ENCODE results near the gene ARHGEF6. TPM values are rescaled to one million over a fixed set of nuclear protein-coding genes. Genes with fewer than 3 reads are reported as not detected.

Gene ARHGEF6
- total RNA-seq, 4 donors from 2014 or later: 3.8 to 29.7 (median 6.6) TPM

- no peak overlapping the region for H3K27ac ChIP-seq
- no peak for DNase-seq
- no peak for TF ChIP-seq POLR2A (IDR thresholded peaks at IDR 0.05)
- no peak for TF ChIP-seq CTCF (IDR thresholded peaks at IDR 0.05)
- H3K9me3 ChIP-seq: no peaks in the 10 kb centered on the region
- H3K27me3 ChIP-seq: no peaks in the 10 kb centered on the region
- H3K4me1 ChIP-seq: no peaks in the 10 kb centered on the region
- H3K4me3 ChIP-seq: no peak overlapping the region
- no peaks in the 10 kb centered on the region for H3K36me3 ChIP-seq
These were observed 114.6 kb downstream of the ARHGEF6 start for GRCh38 chrX:136666088-136666487.

GRCh38 chrX:136665258-136665900 lies 115.4 kb downstream of the ARHGEF6 start:
- Histone ChIP-seq H3K27ac (peak overlapping the region in 1 of 4 donors; percentile 25), H3K4me3 (no peak overlapping the region), H3K27me3 (no peaks in the 10 kb centered on the region), H3K36me3 (no peaks in the 10 kb centered on the region), H3K9me3 (no peaks in the 10 kb centered on the region), H3K4me1 (no peaks in the 10 kb centered on the region)
- DNase-seq: no peak
- TF ChIP-seq POLR2A (IDR thresholded peaks at IDR 0.05): no peak
- TF ChIP-seq CTCF (IDR thresholded peaks at IDR 0.05): no peak

GRCh38 chrX:136662976-136663375 lies 117.8 kb downstream of the ARHGEF6 start:
- no peaks in the 10 kb centered on the region for H3K9me3 ChIP-seq
- no peak for DNase-seq
- H3K36me3 ChIP-seq: no peaks in the 10 kb centered on the region
- H3K27ac ChIP-seq: peak overlapping the region in 1 of 4 donors; percentile 36
- no peaks in the 10 kb centered on the region for H3K4me1 ChIP-seq
- TF ChIP-seq POLR2A (IDR thresholded peaks at IDR 0.05) (no peak), CTCF (IDR thresholded peaks at IDR 0.05) (no peak)
- H3K4me3 ChIP-seq: no peak overlapping the region
- no peaks in the 10 kb centered on the region for H3K27me3 ChIP-seq

GRCh38 chrX:136662104-136662503 lies 118.6 kb downstream of the ARHGEF6 start:
- H3K27me3 ChIP-seq: no peaks in the 10 kb centered on the region
- TF ChIP-seq POLR2A (IDR thresholded peaks at IDR 0.05): peak in 1 of 2 donors; percentile 36
- TF ChIP-seq CTCF (IDR thresholded peaks at IDR 0.05): no peak
- DNase-seq: peak in 1 of 3 donors; percentile 69
- no peaks in the 10 kb centered on the region for H3K4me1 ChIP-seq
- peak overlapping the region in 2 of 4 donors; percentile 35 to 50 for H3K27ac ChIP-seq
- no peaks in the 10 kb centered on the region for H3K9me3 ChIP-seq
- H3K36me3 ChIP-seq: no peaks in the 10 kb centered on the region
- H3K4me3 ChIP-seq: no peak overlapping the region

- TF ChIP-seq POLR2A (IDR thresholded peaks at IDR 0.05) (no peak), CTCF (IDR thresholded peaks at IDR 0.05) (no peak)
- Histone ChIP-seq H3K4me3 (no peak overlapping the region), H3K27ac (peak overlapping the region in 2 of 4 donors; percentile 18 to 38), H3K4me1 (no peaks in the 10 kb centered on the region), H3K27me3 (no peaks in the 10 kb centered on the region), H3K9me3 (no peaks in the 10 kb centered on the region), H3K36me3 (no peaks in the 10 kb centered on the region)
- DNase-seq: no peak
These were observed 119.8 kb downstream of the ARHGEF6 start for GRCh38 chrX:136660896-136661295.

Measured in Peyer's patch (tissue), 4 donors.